ENCODE measurements around the gene GARS1. TPM values are rescaled to one million over a fixed set of nuclear protein-coding genes. Genes with fewer than 3 reads are reported as not detected.

Gene GARS1
- total and polyA plus RNA-seq, 2 donors (not counting 1 experiment from before 2014, with no cell fraction given): 322 to 669 TPM

DNA sequence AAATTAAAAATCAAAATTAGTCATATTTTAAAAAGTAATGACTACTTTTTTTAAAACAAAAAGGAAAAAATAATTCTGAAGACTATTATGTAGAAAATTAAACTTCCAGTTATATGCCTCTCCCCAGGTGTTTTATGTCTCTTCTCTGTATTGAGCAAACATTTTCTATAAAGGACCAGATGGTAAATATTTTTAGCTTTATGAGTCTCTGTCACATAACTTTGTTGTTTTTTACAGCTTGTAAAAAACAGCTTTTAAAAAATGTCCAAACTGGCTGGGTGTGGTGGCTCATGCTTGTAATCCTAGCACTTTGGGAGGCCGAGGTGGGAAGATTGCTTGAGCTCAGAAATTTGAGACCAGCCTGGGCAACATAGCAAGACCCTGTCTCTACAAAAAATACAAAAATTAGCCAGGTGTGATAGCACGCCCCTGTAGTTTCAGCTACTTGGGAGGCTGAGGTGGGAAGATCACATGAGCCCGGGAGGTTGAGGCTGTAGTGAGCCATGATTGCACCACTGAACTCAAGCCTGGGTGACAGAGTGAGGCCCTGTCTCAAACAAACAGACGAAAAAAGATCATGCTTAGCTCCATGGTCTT is 23.5 kb downstream of the GARS1 start:
- Histone ChIP-seq H2AFZ (ENCODE audit: low read length) (no peak overlapping the region), H3K9ac (ENCODE audit: insufficient read depth, low read length) (no peak overlapping the region), H3K4me1 (ENCODE audit: control insufficient read depth, extremely low read depth, insufficient read depth, low read length) (no peaks in the 10 kb centered on the region), H3K4me3 (replicated peaks in 1 of 4; ENCODE audit: control extremely low read depth in 1 of 4, insufficient read depth in 1 of 4, low read depth in 3 of 4, low read length in 4 of 4) (no peak overlapping the region), H3K36me3 (ENCODE audit: control insufficient read depth, insufficient read depth, low read length) (peaks cover 19% of the 10 kb centered on the region), H3K4me2 (ENCODE audit: extremely low read depth, insufficient read depth, low read length) (no peak overlapping the region), H3K9me3 (ENCODE audit: control insufficient read depth, insufficient read depth, low read depth, low read length) (no peaks in the 10 kb centered on the region), H3K27ac (ENCODE audit: insufficient read depth, low read length) (no peak overlapping the region), H3K27me3 (ENCODE audit: control insufficient read depth, insufficient read depth, low read length) (no peaks in the 10 kb centered on the region), H4K20me1 (ENCODE audit: control insufficient read depth, extremely low read depth, insufficient read depth, low read length) (peaks cover 1% of the 10 kb centered on the region), H3K79me2 (ENCODE audit: control insufficient read depth, insufficient read depth, low read length) (peaks cover 23% of the 10 kb centered on the region)
- no peak for DNase-seq (ENCODE audit: low read depth in 2 of 2)
- TF ChIP-seq CTCF (conservative IDR thresholded peaks at IDR 0.05 in 1 of 2, IDR thresholded peaks at IDR 0.05 in 1 of 2; ENCODE audit: low read depth in 1 of 2, low read length in 2 of 2): no peak
- no peak for TF ChIP-seq EZH2 (IDR thresholded peaks at IDR 0.05; ENCODE audit: low read length, missing control alignments)

DNA sequence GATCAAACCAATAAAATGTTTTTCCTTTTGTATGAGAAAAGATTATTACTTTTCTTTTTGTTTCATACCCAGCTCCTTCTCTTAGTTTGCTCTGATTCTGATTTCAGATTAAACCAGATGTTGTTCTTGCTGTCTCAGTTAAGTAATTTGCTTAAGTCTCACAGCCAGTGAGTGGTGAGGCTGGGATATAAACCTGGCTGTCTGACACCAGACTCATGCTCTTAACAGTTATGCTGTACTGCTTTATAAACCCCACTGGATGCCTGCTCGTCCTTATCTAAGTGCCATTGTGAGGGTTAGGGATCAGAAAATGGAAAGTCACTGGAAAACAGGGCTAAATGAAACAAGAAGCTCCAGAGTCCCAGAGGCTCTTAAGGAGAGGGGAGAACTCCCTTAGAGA is 24.3 kb downstream of the GARS1 start:
- H3K4me1 ChIP-seq (ENCODE audit: control insufficient read depth, extremely low read depth, insufficient read depth, low read length): no peaks in the 10 kb centered on the region
- no peak overlapping the region for H3K4me3 ChIP-seq (replicated peaks in 1 of 4; ENCODE audit: control extremely low read depth in 1 of 4, insufficient read depth in 1 of 4, low read depth in 3 of 4, low read length in 4 of 4)
- H2AFZ ChIP-seq (ENCODE audit: low read length): no peak overlapping the region
- H3K27me3 ChIP-seq (ENCODE audit: control insufficient read depth, insufficient read depth, low read length): no peaks in the 10 kb centered on the region
- H3K9ac ChIP-seq (ENCODE audit: insufficient read depth, low read length): no peak overlapping the region
- DNase-seq (ENCODE audit: low read depth in 2 of 2): no peak
- peaks cover 16% of the 10 kb centered on the region for H3K79me2 ChIP-seq (ENCODE audit: control insufficient read depth, insufficient read depth, low read length)
- no peak for TF ChIP-seq EZH2 (IDR thresholded peaks at IDR 0.05; ENCODE audit: low read length, missing control alignments)
- TF ChIP-seq CTCF (conservative IDR thresholded peaks at IDR 0.05 in 1 of 2, IDR thresholded peaks at IDR 0.05 in 1 of 2; ENCODE audit: low read depth in 1 of 2, low read length in 2 of 2): no peak
- H4K20me1 ChIP-seq (ENCODE audit: control insufficient read depth, extremely low read depth, insufficient read depth, low read length): peaks cover under 1% of the 10 kb centered on the region
- no peak overlapping the region for H3K4me2 ChIP-seq (ENCODE audit: extremely low read depth, insufficient read depth, low read length)
- no peaks in the 10 kb centered on the region for H3K9me3 ChIP-seq (ENCODE audit: control insufficient read depth, insufficient read depth, low read depth, low read length)
- peaks cover 19% of the 10 kb centered on the region for H3K36me3 ChIP-seq (ENCODE audit: control insufficient read depth, insufficient read depth, low read length)
- no peak overlapping the region for H3K27ac ChIP-seq (ENCODE audit: insufficient read depth, low read length)

- no peaks in the 10 kb centered on the region for H3K79me2 ChIP-seq (ENCODE audit: control insufficient read depth, insufficient read depth, low read length)
- DNase-seq (ENCODE audit: low read depth in 2 of 2): no peak
- H3K4me3 ChIP-seq (replicated peaks in 1 of 4; ENCODE audit: control extremely low read depth in 1 of 4, insufficient read depth in 1 of 4, low read depth in 3 of 4, low read length in 4 of 4): no peak overlapping the region
- no peak overlapping the region for H3K9ac ChIP-seq (ENCODE audit: insufficient read depth, low read length)
- H3K9me3 ChIP-seq (ENCODE audit: control insufficient read depth, insufficient read depth, low read depth, low read length): no peaks in the 10 kb centered on the region
- H3K27ac ChIP-seq (ENCODE audit: insufficient read depth, low read length): no peak overlapping the region
- no peaks in the 10 kb centered on the region for H3K4me1 ChIP-seq (ENCODE audit: control insufficient read depth, extremely low read depth, insufficient read depth, low read length)
- H2AFZ ChIP-seq (ENCODE audit: low read length): no peak overlapping the region
- no peak for TF ChIP-seq EZH2 (IDR thresholded peaks at IDR 0.05; ENCODE audit: low read length, missing control alignments)
- TF ChIP-seq CTCF (conservative IDR thresholded peaks at IDR 0.05 in 1 of 2, IDR thresholded peaks at IDR 0.05 in 1 of 2; ENCODE audit: low read depth in 1 of 2, low read length in 2 of 2): no peak
- peaks cover 9% of the 10 kb centered on the region for H3K36me3 ChIP-seq (ENCODE audit: control insufficient read depth, insufficient read depth, low read length)
- no peak overlapping the region for H3K4me2 ChIP-seq (ENCODE audit: extremely low read depth, insufficient read depth, low read length)
- no peaks in the 10 kb centered on the region for H3K27me3 ChIP-seq (ENCODE audit: control insufficient read depth, insufficient read depth, low read length)
- H4K20me1 ChIP-seq (ENCODE audit: control insufficient read depth, extremely low read depth, insufficient read depth, low read length): no peaks in the 10 kb centered on the region
Measured at GRCh38 chr7:30625283-30625682, 30.6 kb downstream of the GARS1 start.

Data from fibroblast of lung (primary cell).